Sigmoid colon (tissue), 7 donors: Measurements from ENCODE around the gene RPS27L. TPM values are rescaled to one million over a fixed set of nuclear protein-coding genes. Genes with fewer than 3 reads are reported as not detected.
A peak's percentile ranks its signal among the peaks of the same experiment; 100 is the strongest.

Experiments used
- DNase-seq: peaks from one replicate; pipeline ENCODE4 v3.0.0-alpha.2; 2019
- H3K27ac ChIP-seq, 4 donors: fragments of 200-600 bp; sonication (generic); one replicate each; pipeline ENCODE4 v1.5.1; 2016 to 2019; ENCODE audit warnings: mild to moderate bottlenecking in 1 of 4
- H3K27me3 ChIP-seq, 3 donors: fragments of 200-600 bp; sonication (generic); one replicate each; pipeline ENCODE4 v1.5.1; 2019; ENCODE audit warnings: mild to moderate bottlenecking in 1 of 3
- H3K36me3 ChIP-seq, 4 donors: fragments of 200-600 bp; sonication (generic); one replicate each; pipeline ENCODE4 v1.5.1; 2016 to 2019
- H3K4me1 ChIP-seq, 4 donors: fragments of 200-600 bp; sonication (generic); one replicate each; pipeline ENCODE4 v1.5.1; 2017 to 2019
- H3K4me3 ChIP-seq, 4 donors: fragments of 200-600 bp; sonication (generic); one replicate each; pipeline ENCODE4 v1.5.1; 2017 to 2019; ENCODE audit warnings: mild to moderate bottlenecking in 2 of 4, moderate library complexity in 1 of 4
- H3K9me3 ChIP-seq, 4 donors: fragments of 200-600 bp in 3 of 4; sonication (generic) in 3 of 4; one replicate each; pipeline versions ENCODE4 v1.5.1 to v1.6.1; 2013 to 2019
- EP300 ChIP-seq, 4 donors: sonication (generic); formaldehyde crosslinking; IDR thresholded peaks; one replicate each; pipeline ENCODE4 v1.6.1; 2017; ENCODE audit warnings: antibody characterized with exemption in 4 of 4
- POLR2A ChIP-seq, 2 donors: fragments of 450-650 bp; IDR thresholded peaks; one replicate each; pipeline ENCODE4 v1.6.1; 2016; ENCODE audit warnings: antibody characterized with exemption in 2 of 2, mild to moderate bottlenecking in 2 of 2, moderate library complexity in 2 of 2
- POLR2AphosphoS5 ChIP-seq, 4 donors: sonication (generic); formaldehyde crosslinking; IDR thresholded peaks; one replicate each; pipeline ENCODE4 v1.6.1; 2017; ENCODE audit warnings: antibody characterized with exemption in 4 of 4
- WGBS, 2 donors: extraction: QIAGEN DNeasy Blood & Tissue Kit; methylation state at CpG; one replicate each; pipeline ENCODE4 v1.1.7; 2013; 5-methylcytosine and 5-hydroxymethylcytosine counted together
- intact Hi-C: fragments of 100-400 bp; cut with DNase I; formaldehyde crosslinking; loops from one replicate; pipeline ENCODE4 v1.15.1; 2023
- polyA plus RNA-seq, 3 donors: library from polyadenylated mRNA; stranded (reverse); fragments of 200-250 nt; gene quantifications; one replicate each; pipeline ENCODE4 v1.2.3, GENCODE V29; 2013
- total RNA-seq, 4 donors: library from RNA; depleted of rRNA; stranded (reverse); fragments of >200 nt; gene quantifications; one replicate each; pipeline ENCODE4 v1.1.0, GENCODE V29; 2016
- TF ChIP-seq, protein P1 (sequence below), 4 experiments: fragments of 450-650 bp in 3 of 4; fragments of 200-600 bp in 1 of 4; IDR thresholded peaks; one replicate each; pipeline ENCODE4 v1.5.1; 2016 to 2019; ENCODE audit warnings: antibody characterized with exemption in 4 of 4, mild to moderate bottlenecking in 3 of 4, moderate library complexity in 2 of 4
- donor health status: healthy with polysubstance abuse.
- donor health status: Bipolar disorder and iron deficiency.
- donor health status: healthy.

The RPS27L gene
- total RNA-seq = 100 to 1,000 TPM in 2 of 4 donors, 10 to 100 TPM in 2; 63.3 to 200 (median 143) TPM
- polyA plus RNA-seq = 100 to 1,000 TPM; 172 to 417 (median 405) TPM

DNA sequence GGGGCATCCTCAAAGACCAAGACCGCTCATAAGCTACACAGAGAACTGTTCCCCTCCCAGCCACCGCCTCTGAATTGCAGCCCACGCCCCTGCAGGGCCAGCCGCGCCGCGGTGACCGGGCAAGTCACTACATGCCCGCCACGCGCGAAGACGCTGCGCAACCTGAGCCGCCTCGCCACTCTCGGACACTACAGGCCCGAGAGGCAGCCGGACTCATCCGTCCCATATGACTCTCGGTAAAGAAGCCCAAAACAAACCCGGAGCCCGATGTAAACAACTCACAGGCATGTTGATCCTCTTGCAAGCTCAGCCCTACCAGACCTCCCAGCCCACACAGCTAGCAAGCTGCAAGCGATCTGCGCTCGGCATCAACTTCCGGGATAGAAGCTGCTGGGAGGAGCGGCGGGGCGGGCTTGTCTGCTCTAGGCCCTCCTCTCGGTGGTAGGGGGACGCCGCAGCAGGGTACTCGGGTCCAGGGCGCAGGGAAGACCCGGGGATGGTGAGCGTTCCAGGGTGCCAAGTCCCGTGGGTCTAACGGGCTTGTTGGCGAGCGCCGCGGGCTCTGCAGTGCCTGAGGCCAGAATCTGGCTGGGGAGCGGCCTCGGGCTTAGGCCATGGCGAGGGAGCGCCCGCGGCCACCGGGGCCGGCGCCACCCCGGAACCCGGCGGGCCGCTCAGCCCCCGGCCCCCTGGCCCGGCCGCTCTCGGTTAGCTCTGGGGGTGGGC is at the start of gene RPS27L:
TSS of gene RPS27L (minus strand) at position 360 of the 726 bp plus-strand sequence. CDS start at position 288, 72 bp downstream.
- intact Hi-C loops = loop anchor here (1.0 to 2.0 kb wide), 4 partner anchors 32 to 246 kb away; partner anchors contain the start of genes APH1B, LACTB and RAB8B
- H3K27ac ChIP-seq = peak within 1 kb of the TSS; percentile 93 to 99 (median 97)
- TF ChIP-seq POLR2A (IDR thresholded peaks at IDR 0.05) (peak; percentile 84 to 90), POLR2AphosphoS5 (IDR thresholded peaks at IDR 0.05) (peak; percentile 87 to 95 (median 92))
- TF ChIP-seq, protein P1, sequence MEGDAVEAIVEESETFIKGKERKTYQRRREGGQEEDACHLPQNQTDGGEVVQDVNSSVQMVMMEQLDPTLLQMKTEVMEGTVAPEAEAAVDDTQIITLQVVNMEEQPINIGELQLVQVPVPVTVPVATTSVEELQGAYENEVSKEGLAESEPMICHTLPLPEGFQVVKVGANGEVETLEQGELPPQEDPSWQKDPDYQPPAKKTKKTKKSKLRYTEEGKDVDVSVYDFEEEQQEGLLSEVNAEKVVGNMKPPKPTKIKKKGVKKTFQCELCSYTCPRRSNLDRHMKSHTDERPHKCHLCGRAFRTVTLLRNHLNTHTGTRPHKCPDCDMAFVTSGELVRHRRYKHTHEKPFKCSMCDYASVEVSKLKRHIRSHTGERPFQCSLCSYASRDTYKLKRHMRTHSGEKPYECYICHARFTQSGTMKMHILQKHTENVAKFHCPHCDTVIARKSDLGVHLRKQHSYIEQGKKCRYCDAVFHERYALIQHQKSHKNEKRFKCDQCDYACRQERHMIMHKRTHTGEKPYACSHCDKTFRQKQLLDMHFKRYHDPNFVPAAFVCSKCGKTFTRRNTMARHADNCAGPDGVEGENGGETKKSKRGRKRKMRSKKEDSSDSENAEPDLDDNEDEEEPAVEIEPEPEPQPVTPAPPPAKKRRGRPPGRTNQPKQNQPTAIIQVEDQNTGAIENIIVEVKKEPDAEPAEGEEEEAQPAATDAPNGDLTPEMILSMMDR (IDR thresholded peaks at IDR 0.05) = no peak
- no peaks in the 10 kb centered on the region for H3K9me3 ChIP-seq
- peaks cover 0 to 30% (median 5%) of the 10 kb centered on the region in 4 donors for H3K36me3 ChIP-seq
- H3K4me3 ChIP-seq = peak within 1 kb of the TSS; percentile 78 to 93 (median 89)
- no peaks in the 10 kb centered on the region for H3K27me3 ChIP-seq
- DNase-seq = peak; percentile 95
- WGBS, 2 donors = 0% methylated on average over 60 of the region's 60 CpGs
- H3K4me1 ChIP-seq = peaks cover 0 to 22% (median 18%) of the 10 kb centered on the region in 4 donors

- Histone ChIP-seq H3K4me1 (peaks cover 0 to 26% (median 10%) of the 10 kb centered on the region in 4 donors), H3K27ac (no peak overlapping the region), H3K9me3 (no peaks in the 10 kb centered on the region), H3K36me3 (no peaks in the 10 kb centered on the region), H3K4me3 (no peak overlapping the region), H3K27me3 (no peaks in the 10 kb centered on the region)
- WGBS, 2 donors = 73 to 84% methylated on average over 2 of the region's 2 CpGs
- intact Hi-C loops = no loop called here
- no peak for TF ChIP-seq EP300 (IDR thresholded peaks at IDR 0.05)
- no peak for TF ChIP-seq POLR2A (IDR thresholded peaks at IDR 0.05)
- TF ChIP-seq, protein P1 (IDR thresholded peaks at IDR 0.05) = no peak
- TF ChIP-seq POLR2AphosphoS5 (IDR thresholded peaks at IDR 0.05) = no peak
- no peak for DNase-seq
Observed at GRCh38 chr15:63206079-63206478, 48.8 kb upstream of the RPS27L start.

DNA sequence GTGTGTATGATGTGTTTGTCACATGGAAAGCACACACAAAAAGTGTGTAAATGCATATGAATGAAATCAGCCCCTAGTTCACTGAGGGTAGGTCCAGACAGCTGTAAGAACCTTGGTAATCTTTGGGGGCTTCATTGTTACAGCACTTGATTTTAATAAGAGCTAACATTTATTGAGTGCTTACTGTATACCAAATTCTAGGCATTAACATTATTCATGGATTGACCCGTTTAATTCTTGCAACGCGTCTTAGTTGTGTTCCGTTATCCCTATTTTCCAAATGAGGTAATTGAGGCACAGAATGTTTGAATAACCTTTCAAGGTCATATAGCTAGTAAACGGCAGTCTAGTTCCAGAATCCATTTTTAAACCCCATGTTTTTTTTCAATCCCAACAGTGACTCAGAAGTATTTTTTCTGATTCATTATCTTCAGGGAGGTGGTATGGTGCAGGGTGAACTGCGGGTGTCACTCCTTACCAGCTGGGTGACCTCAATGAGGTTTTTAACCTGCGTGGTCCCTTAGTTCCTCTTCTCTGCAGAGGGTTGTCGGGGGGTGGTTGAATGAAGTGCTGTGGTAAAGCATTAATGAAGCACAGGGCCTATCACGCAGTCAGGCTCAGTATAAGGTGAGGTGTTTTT is 46.3 kb upstream of the RPS27L start:
- H3K4me1 ChIP-seq = peaks cover 0 to 22% (median 0%) of the 10 kb centered on the region in 4 donors

DNA sequence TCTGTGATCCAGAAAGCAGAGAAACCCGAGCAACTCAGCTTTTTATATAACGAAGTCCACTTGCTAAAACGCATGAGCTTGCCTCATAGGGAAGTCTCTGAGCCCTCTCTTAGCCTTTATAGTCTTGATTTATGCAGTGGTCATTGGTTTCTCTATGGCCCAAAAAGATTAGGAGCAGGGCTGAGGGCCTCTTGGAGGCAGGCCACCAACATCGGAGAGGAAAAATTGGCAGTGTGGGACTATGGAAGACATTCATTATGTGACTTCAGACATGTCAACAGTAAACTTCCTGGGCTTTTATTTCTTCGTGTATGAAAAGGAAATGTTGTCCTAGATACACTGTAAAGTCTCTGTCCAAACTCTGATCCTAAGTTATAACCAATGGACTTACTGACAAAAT is 45.6 kb upstream of the RPS27L start:
- 64 to 72% methylated on average over 5 of the region's 5 CpGs for WGBS, 2 donors
- no peak for DNase-seq
- H3K9me3 ChIP-seq = no peaks in the 10 kb centered on the region
- TF ChIP-seq POLR2AphosphoS5 (IDR thresholded peaks at IDR 0.05) (no peak), EP300 (IDR thresholded peaks at IDR 0.05) (no peak), POLR2A (IDR thresholded peaks at IDR 0.05) (no peak)
- TF ChIP-seq, protein P1 (IDR thresholded peaks at IDR 0.05) = no peak
- peaks cover 0 to 29% (median 2%) of the 10 kb centered on the region in 4 donors for H3K4me1 ChIP-seq
- H3K36me3 ChIP-seq = no peaks in the 10 kb centered on the region
- H3K4me3 ChIP-seq = no peak overlapping the region
- no peaks in the 10 kb centered on the region for H3K27me3 ChIP-seq
- no peak overlapping the region for H3K27ac ChIP-seq
- intact Hi-C loops = no loop called here

More for the DNA sequence above, 46.3 kb upstream of the RPS27L start:
- H3K4me3 ChIP-seq = no peak overlapping the region
- no peak for DNase-seq
- H3K9me3 ChIP-seq = no peaks in the 10 kb centered on the region
- 74 to 90% methylated on average over 9 of the region's 9 CpGs for WGBS, 2 donors
- intact Hi-C loops = no loop called here
- no peaks in the 10 kb centered on the region for H3K36me3 ChIP-seq
- no peak for TF ChIP-seq POLR2AphosphoS5 (IDR thresholded peaks at IDR 0.05)
- no peak for TF ChIP-seq POLR2A (IDR thresholded peaks at IDR 0.05)
- TF ChIP-seq, protein P1 (IDR thresholded peaks at IDR 0.05) = no peak
- no peak for TF ChIP-seq EP300 (IDR thresholded peaks at IDR 0.05)
- H3K27ac ChIP-seq = no peak overlapping the region
- no peaks in the 10 kb centered on the region for H3K27me3 ChIP-seq
